CD4-positive, alpha-beta T cell treated with Interleukin-4 for 4 hours (primary cell): ENCODE measurements around the gene KLC1.

Source experiments
- DNase-seq: peaks from one replicate; pipeline ENCODE4 v3.0.0-alpha.2; 2020

KLC1 gene

DNA sequence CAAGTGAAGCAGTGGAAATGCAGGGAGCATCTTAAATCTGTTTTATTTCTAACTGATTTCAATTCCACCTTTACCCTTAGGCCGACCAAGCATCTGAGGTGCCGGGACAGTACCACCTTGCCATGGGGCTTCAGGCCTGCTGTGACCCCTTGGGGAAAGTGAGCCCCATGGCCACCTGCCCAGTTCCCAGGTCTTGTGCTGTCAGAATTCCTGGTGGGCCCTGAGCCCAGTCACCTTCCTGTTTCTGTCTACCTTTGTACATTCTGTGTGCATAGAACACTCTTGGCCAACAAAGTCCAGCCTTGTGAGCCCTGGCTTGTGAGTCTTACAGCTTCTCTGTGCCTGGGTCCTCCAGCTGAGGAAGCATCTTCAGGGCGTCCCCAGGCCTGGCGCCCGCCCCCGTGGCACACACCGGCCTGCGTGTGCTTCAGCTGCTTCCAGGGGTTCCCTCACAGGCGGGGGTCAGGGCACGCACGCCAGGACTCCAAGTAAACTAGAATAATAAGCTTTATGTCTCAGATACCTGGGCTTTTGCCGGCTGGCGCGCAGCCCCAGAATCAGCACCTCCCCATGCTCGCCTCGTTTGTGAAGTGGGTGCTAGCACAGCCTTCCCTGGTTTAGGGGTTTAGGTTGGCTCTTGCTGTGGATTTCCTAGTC, 96.9 kb downstream of the KLC1 start:
- no peak for DNase-seq

DNA sequence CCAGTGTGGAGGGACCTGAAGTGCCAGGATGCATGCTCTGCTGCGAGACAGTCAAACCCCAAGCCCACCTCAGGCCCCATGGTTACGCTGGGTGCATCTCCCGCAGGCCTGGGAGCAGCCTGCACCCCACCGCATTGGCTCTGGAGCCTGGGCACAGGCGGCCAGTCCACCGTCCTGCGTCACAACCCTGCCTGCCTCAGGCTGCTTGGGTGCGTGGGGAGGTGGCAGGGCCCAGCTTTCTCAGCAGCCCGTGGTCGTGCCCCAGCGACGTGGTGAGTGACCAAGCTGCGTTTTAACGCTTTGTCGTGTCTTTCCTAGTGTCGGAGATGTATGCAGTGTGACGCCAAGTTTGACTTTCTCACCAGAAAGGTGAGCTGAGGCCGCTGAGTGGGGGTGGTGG, 97.5 kb downstream of the KLC1 start:
- no peak for DNase-seq

DNA sequence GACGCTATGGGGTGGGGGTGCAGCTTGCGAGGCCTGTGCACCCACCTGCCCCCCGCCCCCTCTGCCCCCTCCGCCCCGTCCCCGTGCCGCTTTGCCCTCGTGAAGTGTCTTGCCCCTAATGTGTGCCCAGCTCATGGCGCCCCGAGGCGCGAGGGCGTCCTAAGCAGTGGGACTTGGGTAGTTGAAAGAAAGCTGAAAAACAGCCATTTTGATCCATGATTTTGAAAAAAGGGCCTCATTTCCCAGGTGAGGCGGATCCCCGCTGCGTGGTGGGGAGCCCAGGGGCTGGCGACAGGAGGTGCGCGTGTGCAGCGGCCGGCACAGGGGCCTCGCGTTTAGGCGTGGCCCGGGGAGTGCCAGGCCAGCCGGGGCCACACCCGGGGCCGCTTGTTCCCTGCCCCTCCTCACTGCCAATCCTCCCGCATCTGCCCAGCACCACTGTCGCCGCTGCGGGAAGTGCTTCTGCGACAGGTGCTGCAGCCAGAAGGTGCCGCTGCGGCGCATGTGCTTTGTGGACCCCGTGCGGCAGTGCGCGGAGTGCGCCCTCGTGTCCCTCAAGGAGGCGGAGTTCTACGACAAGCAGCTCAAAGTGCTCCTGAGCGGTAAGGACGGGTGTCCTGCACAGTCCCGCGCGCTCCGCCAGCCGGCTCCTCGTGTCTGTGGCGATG, 98.4 kb downstream of the KLC1 start:
- DNase-seq, result no peak

DNA sequence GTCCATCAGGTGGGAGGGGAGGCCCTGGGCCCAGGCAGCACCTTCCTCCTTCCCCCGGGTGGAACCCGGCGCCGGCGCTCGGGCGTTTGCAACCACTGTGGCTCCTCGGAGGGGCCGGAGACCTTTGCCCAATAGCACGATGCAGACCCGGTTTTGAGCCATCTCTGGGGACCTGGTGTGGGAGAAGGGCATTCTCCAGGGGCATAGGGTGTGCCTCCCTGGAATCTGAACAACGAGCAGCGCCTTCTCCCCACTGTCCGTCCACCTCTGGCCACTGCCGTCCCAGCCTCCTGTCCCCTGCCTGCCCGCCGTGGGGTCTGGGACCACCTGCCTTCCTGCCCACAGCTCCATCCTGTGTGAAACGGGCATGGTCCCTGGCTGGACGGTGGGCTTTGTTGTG, 99.1 kb downstream of the KLC1 start:
- no peak for DNase-seq

DNA sequence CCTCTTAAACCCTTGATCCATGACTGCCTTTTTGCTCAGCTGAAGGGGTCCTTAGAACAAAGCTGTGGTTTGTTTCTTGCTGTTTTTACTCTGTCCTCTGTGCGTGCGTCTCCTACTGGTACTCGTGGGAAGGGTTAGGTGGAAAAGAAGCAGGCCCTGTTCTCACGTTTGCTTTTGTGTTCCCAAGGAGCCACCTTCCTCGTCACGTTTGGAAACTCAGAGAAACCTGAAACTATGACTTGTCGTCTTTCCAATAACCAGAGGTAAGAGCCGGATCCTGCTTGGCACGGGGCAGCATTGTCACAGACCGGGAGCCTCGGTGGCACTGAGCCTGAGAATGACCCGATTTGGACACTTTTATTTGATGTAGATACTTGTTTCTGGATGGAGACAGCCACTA, 99.7 kb downstream of the KLC1 start:
- DNase-seq, result no peak

DNA sequence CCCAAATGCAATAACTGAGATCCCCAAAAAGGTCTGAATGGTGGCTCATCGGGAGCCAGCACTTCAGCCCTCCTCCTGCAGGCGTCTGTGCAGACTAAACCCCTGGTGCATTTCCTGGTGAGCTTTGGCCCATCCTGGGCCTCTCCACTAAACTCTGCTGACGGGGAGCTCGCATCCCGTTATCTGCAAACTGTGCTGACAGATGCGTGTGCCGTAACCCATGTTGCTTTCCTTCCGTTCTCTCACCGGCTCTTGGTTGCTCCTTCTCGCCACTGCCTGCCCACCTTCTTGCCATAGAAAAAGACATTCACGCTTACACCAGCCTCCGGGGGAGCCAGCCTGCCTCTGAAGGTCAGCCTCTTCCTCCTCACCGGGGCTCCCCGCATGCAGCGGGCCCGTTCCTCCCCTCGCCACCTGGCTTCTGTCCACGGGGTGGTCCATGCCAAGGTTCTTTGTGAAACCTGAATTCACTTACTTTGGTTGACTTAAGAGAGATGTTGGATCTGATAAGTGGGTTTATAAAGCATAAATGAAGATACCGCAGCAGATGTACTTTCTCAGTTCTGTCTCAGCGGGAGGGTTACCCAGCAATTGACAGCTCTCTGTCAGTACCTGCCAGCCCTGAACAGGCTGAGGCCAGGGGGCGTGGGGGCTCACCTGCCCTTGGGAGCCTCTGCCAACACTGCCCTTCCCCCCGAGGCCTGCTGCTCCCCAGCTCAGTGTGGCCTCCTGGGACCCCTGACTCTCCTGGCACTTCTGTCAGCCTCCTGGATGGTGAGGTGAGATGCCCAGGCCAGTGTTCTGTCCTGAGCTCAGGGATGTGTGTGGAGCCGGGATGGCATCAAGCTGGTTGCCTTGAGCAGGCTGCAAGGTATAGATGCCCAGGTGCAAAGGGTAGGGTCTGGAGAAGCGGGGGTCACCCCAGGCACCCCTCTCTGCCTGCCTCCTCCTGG, 100.8 kb downstream of the KLC1 start:
- no peak for DNase-seq

DNA sequence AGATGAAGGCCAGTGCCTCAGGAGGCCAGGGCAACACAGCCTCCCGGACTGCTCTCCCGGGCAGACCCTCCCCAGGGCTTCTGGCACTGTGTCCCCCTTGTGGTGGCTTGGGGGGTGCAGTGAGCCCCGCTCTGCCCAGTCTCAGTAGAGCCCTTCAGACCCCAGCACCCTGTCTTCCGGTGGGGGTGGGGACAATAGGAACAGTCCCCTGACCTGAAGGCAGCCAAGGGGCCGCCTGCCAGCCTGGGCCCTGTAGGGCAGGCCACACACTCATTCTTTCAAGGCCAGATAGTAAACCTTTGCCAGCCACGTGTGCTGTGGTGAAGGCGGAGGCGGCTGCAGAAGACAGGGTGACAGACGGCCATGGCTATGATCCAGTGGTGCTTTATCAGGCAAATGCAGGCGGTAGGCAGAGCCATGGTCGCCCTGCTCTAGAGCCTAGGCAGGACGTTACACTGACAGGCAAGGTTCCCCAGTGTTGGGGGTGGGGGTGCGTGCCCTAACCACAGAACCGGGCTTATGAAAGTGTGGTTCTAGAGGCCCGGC, 101.6 kb downstream of the KLC1 start:
- DNase-seq, result no peak

DNA sequence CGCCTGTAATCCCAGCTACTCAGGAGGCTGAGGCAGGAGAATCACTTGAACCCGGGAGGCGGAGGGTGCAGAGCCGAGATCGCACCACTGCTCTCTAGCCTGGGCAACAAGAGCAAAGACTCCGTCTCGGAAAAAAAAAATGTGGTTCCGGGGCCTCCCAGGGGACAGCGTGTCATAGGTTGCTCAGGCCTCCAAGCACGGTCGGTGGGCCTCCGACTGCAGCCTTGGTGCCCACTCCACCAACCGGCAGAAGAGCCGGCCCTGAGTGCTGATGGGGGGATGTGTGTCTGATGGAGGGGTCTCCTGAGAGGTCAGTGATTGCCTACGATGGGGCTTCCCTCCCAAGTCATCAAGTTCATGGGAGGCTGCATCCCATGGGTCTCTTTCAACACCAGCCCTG, 102.5 kb downstream of the KLC1 start:
- DNase-seq, result no peak

DNA sequence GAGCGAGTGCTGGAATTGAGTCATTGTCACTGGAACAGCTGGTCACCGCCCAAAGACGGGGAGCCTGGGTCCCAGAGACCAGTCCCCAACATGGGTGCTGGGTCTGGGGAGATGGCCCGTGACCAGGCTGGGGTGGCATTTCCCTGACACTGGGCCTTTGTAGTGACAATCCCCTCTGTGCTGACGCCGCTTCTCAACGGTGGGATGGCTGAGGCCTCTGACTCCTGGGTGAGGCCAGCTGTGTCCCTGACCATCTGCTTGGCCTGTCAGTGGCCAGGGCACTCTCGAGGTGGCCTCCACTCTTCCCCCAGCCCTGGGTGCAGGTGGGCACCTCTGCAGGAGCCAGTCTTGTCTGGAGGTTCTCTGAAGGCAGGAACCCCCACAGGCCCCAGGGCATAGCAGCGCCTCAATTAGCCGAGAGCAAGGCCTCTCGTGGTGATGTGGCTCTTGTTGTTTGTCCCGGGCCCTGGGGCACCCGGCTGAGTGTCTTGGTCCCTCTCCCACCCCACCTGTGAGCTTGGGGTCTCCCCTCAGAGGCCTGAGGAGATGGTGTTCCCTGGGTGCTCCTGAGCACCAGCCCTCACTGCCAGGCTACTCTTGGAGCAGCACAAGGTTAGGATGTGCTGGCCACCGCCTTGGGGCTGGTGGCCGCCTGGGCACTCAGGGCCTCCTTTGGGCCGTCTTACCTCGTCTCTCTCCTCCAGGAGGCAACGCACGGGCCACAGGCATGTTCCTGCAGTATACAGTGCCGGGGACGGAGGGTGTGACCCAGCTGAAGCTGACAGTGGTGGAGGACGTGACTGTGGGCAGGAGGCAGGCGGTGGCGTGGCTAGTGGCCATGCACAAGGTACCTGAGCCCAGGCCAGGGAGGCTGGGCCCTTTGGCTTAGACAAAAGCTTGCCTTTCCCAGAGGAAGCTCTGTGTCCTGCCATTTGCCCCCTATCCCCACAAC, 103.2 kb downstream of the KLC1 start:
- no peak for DNase-seq

DNA sequence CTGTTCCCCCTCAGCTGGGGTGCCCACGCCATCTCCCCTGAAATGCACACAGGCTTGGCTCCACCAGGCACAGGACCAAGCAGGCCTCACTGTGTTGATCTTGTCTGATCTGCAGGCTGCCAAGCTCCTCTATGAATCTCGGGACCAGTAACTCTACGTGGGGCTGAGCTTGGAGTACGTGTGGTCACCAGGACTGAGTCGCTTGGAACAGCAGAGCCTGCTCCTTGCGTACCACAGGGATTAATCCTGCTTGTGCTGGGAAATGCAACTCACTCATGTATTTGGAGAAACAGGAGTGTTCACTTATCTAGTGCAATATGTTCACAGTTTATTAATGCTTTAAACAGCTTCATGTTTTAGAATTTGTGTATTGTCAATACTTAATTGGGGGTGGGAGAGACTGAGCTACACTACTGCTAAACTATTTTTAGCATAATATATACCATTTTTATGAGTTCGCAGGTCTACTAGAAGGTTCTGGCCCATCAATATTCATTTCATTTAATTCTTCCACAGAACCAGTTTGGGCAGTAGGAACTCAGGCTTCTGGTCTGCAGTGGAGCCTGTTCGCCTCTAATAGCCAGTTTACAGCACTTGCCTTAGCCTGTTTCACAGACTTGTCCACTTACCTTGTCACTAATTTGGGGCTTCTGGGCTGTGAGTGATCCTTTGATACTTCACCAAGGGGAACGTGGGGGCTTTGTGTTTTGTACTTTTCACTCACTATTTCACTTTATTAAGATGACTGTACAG, 104.0 kb downstream of the KLC1 start:
- DNase-seq, result no peak

DNA sequence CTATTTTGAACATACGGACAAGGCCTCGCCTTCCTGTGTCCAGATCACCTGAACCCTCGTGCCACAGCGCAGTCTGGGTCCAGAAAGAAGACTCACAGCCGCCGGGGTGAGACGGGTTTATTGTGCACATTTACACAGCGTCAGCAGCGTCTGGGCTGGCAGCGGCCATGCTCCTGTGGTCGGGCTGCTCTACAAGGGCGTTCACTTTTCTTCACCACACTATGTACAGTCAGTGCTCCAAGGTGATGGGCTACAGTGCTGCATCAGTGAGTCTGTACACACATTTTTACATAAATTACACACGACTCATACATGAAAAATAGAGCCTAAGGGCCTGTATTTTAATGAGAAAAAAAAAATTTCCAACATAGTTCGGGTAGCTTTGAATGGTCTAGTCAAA, 104.6 kb downstream of the KLC1 start:
- DNase-seq, result no peak

DNA sequence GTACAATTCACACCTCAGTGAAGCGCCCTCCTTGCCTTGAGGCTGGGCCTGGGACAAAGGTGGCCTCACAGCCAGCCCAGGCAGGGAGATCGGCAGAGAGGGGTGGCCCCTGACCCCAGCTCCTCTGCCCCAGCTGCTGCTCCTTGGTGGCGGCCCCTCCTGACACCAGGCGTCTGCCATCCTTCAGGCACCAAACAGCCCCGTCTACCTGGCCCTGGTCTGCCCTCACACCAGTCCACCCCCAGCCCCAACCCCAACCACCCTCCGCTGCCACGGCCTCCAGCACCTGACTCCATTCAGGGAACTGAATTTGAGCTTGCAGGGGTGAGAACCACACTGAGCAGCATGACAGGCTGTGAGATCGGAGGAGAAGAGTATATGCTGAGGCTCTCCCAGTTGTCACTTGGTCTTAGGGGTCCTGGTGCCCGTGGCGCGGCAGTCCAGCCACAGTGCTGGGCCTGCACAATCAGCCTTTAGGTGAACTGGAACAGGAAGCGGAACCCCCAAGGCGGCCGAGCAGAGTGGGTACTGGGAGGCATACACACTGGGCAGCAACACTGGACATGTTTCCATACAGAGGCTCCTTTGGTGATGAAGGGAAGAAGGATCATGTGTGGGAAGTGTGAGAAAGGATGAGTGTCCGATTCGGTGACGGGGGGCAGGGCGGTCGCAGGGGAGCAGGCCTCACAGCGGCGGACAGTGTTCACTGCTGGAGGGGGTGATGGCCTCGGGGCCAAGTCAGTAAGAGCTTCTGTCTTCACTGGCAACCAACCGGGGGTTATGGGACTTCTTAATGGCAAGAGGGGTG, 105.3 kb downstream of the KLC1 start:
- DNase-seq, result no peak

DNA sequence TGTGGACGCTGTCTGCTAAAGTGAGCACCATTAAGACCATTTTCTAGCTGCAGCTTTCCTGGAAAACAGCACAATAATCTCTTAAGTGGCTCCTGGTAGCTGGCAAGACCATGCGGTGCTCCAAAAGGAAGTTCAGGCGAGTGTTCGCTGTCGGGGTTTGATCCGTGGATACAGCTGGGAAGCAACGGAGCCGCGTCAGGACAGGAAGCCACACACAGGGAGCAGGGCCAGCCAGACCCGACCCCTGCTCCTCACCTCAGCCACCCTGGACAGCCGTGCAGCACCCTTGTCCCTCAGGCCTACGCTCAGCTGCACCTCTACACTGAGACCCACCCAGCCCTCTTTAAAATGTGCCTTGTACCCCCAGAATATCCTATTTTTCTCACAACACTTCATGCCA, 106.0 kb downstream of the KLC1 start:
- no peak for DNase-seq

DNA sequence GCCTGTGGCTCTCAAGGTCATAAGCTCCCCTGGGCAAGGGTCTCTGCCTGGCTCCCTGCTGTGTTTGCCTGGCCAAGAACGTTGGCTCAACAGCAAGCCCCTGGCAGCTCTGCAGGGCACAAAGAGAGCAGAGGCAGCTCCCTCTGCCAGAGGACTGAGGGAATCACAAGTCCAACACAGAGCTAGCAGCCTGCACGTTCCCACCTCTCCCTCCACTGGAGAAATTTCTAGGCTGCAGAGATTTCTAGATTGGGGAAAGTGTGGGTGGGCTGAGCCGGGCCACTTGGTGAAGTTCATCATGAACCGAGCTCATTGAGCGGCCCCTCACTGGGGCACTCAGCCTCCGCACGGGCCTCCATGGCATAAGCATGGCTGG, 106.4 kb downstream of the KLC1 start:
- no peak for DNase-seq

DNA sequence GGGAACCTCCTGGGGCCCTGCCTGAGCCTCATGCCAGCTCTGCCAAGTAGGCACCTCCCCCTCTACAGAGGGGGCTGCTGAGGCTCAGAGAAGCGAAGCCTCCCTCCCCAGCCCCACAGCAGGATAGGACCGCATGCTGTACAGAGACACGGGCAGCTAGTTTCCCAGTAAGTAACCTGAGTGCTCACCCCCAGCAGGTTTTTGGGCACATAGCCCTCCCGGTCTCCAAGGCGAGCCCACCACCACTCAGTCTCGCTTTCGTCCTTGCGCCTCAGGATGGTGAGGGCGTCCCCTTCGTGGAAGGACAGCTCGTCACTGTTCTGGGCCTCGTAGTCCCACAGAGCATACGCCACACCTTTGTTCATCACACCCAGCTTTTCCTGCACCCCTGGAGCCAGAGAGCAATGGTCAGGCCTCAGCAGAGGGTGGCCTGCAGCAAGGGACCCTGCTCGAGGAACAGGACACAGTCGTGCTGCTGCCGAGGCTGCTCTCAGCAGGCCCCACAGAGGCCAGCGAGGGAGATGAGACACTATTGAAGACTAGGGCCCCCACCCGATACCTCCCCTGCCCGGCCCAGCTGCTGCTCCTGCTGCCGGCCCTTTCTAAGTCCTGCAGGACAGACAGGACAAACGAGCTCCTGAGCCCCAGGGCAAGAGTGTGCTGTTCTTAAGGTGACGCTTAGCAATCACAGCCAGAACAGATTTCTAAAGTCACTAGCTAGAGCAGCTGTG, 107.0 kb downstream of the KLC1 start:
- DNase-seq, result no peak

DNA sequence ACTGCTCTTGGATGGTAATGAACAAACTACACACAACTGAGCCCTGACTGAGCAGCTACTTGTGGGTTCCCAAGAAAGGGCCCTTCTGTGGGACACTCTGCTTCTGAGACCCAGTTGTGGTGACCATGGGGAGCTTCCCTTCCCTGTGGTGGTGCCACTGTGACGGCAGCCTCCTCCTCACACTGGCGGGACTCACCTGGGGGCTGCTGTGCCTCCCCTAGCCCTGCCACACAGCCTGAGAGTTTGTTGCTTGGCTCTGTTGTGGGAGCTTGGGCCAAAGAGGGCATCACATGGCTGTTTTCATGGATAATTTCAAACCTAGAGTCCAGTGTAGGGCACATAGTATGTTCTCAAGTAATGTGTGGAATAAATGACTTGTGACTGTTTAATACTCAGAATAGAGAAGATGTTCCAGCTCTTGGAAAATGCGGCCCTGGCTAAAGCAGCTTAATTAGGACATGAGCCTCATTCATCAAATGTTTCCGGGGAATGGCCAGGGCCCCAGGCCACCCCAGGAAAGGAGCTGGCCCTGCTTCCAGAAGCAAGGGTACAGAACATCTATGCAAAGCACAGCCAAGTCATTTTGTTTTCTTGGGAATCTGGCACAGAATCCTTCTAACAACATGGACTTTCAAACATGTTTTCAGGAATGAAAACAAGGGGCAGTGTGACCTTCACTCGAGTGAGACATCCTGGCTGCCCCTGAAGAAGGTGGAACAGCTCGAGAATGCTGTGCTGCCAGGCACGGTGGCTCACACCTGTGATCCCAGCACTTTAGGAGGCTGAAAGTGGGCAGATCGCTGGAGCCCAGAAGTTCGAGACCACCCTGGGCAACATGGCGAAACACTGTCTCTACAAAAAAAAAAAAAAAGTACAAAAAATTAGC, 107.8 kb downstream of the KLC1 start:
- DNase-seq, result no peak

DNA sequence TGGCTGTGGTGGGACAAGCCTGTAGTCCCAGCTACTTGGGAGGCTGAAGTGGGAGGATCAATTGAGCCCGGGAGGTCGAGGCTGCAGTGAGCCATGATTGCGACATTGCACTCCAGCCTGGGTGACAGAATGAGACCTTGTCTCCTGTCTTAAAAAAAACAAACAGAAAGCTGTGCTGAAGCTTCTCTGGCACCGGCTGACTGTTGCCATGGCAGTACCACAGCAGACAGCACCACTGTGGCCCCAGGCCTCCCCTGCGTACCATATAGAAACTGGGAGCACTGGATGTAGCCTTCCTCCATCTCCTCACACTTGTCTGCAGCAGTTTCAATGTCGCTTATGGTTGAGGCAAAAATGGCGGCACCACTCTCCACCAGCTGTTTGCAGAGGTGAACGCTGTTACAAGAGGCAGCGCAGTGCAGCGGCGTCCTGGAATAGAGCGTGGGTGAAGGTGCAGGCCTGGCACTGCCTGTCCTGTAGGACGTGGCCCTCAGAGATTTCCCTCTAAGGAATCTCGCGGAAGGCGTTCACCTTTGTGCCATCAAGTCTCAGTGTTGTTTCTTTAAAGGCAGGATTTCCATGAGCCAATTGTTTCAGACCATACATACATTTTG, 108.5 kb downstream of the KLC1 start:
- DNase-seq, result no peak

DNA sequence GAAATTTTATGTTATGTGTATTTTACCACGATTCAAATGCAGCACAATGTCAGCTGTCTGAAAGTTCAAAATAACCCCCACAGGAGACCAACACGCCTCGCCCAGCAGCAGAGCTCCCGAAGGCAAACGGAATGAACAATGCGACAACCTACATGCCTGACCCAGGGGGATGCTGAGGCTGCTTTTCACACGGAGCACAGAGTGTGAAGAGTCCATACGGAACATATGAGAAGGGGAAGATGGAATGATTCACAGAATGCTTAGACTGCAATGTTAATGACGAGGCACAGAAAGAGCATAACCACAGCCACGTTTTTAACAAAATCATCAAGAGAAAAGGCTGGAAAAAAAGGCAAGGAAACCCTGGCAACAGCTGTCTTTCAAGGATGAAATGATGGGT, 109.2 kb downstream of the KLC1 start:
- no peak for DNase-seq
